HG02588 (cell line): ENCODE results near the gene GSDME.

Source experiments
- ATAC-seq: cut with Tn5 transposase; IDR thresholded peaks from one replicate; pipeline ENCODE4 v1.9.1; 2021; ENCODE audit warnings: mild to moderate bottlenecking, moderate library complexity; ENCODE audit not compliant: unreplicated experiment

Gene GSDME

GRCh38 chr7:24659505-24659904, 97.8 kb downstream of the GSDME start:
- ATAC-seq = peak; percentile 80

- ATAC-seq = no peak
Measured at GRCh38 chr7:24657980-24658379, 99.3 kb downstream of the GSDME start.

GRCh38 chr7:24656608-24657007, 100.7 kb downstream of the GSDME start:
- ATAC-seq = no peak

- no peak for ATAC-seq
Measured at GRCh38 chr7:24654305-24654704, 103.0 kb downstream of the GSDME start.

- ATAC-seq = no peak
Measured at GRCh38 chr7:24653316-24654085, 103.8 kb downstream of the GSDME start.

- no peak for ATAC-seq
Measured at GRCh38 chr7:24652251-24652939, 104.9 kb downstream of the GSDME start.
